Measurements from ENCODE around the gene ATP2A2. TPM values are rescaled to one million over a fixed set of nuclear protein-coding genes. Genes with fewer than 3 reads are reported as not detected.

ATP2A2 gene
- total RNA-seq, 4 donors from 2014 or later = 128 to 185 (median 178) TPM

DNA sequence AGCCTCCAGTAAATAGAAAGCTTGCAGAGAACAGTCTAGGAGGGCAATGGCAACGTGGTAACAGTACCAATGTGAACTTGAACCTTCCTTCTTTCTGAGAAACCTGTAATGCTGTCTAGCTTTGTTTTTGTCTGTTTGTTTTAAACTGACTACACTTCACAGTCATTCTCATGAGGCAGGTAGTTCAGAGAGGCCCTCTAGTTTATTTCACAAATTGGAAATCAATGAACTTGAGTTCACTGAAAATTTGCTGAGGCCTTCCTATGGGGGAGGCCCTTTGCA is 2.9 kb upstream of the ATP2A2 start:
- Histone ChIP-seq H3K4me1 (peaks cover 1 to 17% (median 9%) of the 10 kb centered on the region in 4 donors), H3K36me3 (no peaks in the 10 kb centered on the region), H3K27ac (no peak overlapping the region), H3K4me3 (no peak overlapping the region), H3K9me3 (no peaks in the 10 kb centered on the region), H3K27me3 (no peaks in the 10 kb centered on the region)
- intact Hi-C loops (cut with DNase I; ENCODE audit: low total_unique reads) = no loop called here
- WGBS, 2 donors (ENCODE audit: low coverage in 1 of 2) = 76% methylated on average over 1 of the region's 1 CpG; no CpG with 5 or more reads in 1 of the 2 donors
- DNase-seq = no peak
- in situ Hi-C loops (cut with MboI; ENCODE audit: low pct_ligation_motif_present in 1 of 4, low pct_unique_long_range_greater_than_20kb in 1 of 4, low sequenced_read_pairs in 3 of 4) = no loop called here
- TF ChIP-seq EP300 (IDR thresholded peaks at IDR 0.05; ENCODE audit: low read depth) = no peak
- TF ChIP-seq POLR2AphosphoS5 (IDR thresholded peaks at IDR 0.05) = no peak
- TF ChIP-seq POLR2A (IDR thresholded peaks at IDR 0.05) = no peak
- no peak for TF ChIP-seq CTCF (IDR thresholded peaks at IDR 0.05)

GRCh38 chr12:110279566-110280375 is 1.3 kb upstream of the ATP2A2 start:
- intact Hi-C loops (cut with DNase I; ENCODE audit: low total_unique reads) (no loop called here), in situ Hi-C loops (cut with MboI; ENCODE audit: low pct_ligation_motif_present in 1 of 4, low pct_unique_long_range_greater_than_20kb in 1 of 4, low sequenced_read_pairs in 3 of 4) (no loop called here)
- no peaks in the 10 kb centered on the region for H3K36me3 ChIP-seq
- peak overlapping the region in 3 of 4 donors; percentile 92 to 99 (median 99) for H3K4me3 ChIP-seq
- TF ChIP-seq POLR2AphosphoS5 (IDR thresholded peaks at IDR 0.05) (no peak), CTCF (IDR thresholded peaks at IDR 0.05) (no peak), EP300 (IDR thresholded peaks at IDR 0.05; ENCODE audit: low read depth) (no peak), POLR2A (IDR thresholded peaks at IDR 0.05) (no peak)
- WGBS, 2 donors (ENCODE audit: low coverage in 1 of 2) = 50 to 62% methylated on average over 11 to 14 of the region's 14 CpGs
- DNase-seq = no peak
- peaks cover 9 to 33% (median 25%) of the 10 kb centered on the region in 4 donors for H3K4me1 ChIP-seq
- no peaks in the 10 kb centered on the region for H3K27me3 ChIP-seq
- peak overlapping the region; percentile 96 to 100 (median 100) for H3K27ac ChIP-seq
- H3K9me3 ChIP-seq = no peaks in the 10 kb centered on the region

DNA sequence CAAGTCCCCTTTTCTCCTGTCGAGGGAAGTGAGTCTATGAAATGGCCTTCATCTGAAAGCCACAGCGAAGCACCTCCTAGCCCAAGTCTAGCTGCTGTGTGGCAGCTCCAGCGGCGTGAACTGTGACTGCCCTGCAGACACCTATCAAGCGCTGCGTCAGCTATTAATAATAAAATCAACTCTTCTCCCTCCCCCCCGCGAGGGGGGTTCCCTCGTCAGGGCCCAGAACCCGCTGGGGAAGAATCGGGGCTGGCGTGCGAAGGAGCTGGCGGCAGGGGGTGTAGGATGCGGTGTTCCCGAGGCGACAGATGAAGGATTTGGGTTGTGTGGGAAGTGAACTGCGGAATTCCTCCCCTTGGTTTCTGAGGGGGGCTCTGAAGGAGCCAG is 662 bp upstream of the ATP2A2 start:
- H3K4me3 ChIP-seq = peak overlapping the region; percentile 91 to 99 (median 96)
- H3K9me3 ChIP-seq = no peaks in the 10 kb centered on the region
- H3K36me3 ChIP-seq = no peaks in the 10 kb centered on the region
- no peaks in the 10 kb centered on the region for H3K27me3 ChIP-seq
- TF ChIP-seq POLR2AphosphoS5 (IDR thresholded peaks at IDR 0.05) (no peak), CTCF (IDR thresholded peaks at IDR 0.05) (peak in 1 of 5 experiments; percentile 15)
- 3% methylated on average over 17 of the region's 18 CpGs; no CpG with 5 or more reads in 1 of the 2 donors for WGBS, 2 donors (ENCODE audit: low coverage in 1 of 2)
- DNase-seq = peak; percentile 57
- in situ Hi-C loops (cut with MboI; ENCODE audit: low pct_ligation_motif_present in 1 of 4, low pct_unique_long_range_greater_than_20kb in 1 of 4, low sequenced_read_pairs in 3 of 4) = no loop called here
- peak overlapping the region; percentile 96 to 100 (median 100) for H3K27ac ChIP-seq
- H3K4me1 ChIP-seq = peaks cover 9 to 39% (median 31%) of the 10 kb centered on the region in 4 donors
- intact Hi-C loops (cut with DNase I; ENCODE audit: low total_unique reads) = no loop called here

DNA sequence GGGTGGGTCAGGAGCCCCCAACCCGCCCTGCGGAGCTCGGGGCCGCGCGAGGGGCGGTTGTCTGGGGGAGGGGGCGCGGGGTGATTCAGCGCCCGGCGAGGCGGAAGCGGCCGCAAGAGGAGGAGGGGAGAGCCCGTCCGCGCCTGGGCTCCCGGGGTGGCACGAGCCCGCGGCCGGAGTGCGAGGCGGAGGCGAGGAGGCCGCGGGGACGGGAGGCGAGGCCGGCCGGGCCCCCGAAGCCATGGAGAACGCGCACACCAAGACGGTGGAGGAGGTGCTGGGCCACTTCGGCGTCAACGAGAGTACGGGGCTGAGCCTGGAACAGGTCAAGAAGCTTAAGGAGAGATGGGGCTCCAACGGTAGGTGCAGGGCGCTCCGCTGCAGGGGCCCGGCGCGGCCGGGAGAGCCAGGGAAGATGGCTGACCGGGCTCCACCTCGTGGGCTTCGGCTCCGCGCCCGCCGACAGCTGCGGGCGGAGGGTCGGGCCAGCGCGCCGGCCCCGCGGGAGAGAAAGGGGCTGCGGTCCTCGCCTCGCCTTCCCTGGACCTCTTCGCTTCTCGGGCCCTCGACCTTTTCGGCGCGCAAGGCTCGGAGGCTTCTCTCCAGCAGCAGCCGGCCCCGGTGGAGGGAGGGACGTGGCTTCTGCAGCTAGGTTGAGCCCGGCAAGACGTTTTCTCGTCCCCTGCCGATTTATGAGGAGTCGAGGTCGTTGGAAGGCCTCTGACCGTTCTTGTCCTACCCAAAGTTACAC is 677 bp downstream of the ATP2A2 start:
- in situ Hi-C loops (cut with MboI; ENCODE audit: low pct_ligation_motif_present in 1 of 4, low pct_unique_long_range_greater_than_20kb in 1 of 4, low sequenced_read_pairs in 3 of 4) (no loop called here), intact Hi-C loops (cut with DNase I; ENCODE audit: low total_unique reads) (no loop called here)
- Histone ChIP-seq H3K9me3 (no peaks in the 10 kb centered on the region), H3K27me3 (no peaks in the 10 kb centered on the region), H3K4me3 (peak overlapping the region; percentile 57 to 99 (median 96)), H3K36me3 (no peaks in the 10 kb centered on the region), H3K4me1 (peaks cover 14 to 52% (median 39%) of the 10 kb centered on the region in 4 donors), H3K27ac (peak overlapping the region; percentile 96 to 100 (median 100))
- DNase-seq = peak; percentile 59
- WGBS, 2 donors (ENCODE audit: low coverage in 1 of 2) = 0% methylated on average over 53 of the region's 82 CpGs; no CpG with 5 or more reads in 1 of the 2 donors
- peak; percentile 40 for TF ChIP-seq POLR2A (IDR thresholded peaks at IDR 0.05)
- no peak for TF ChIP-seq POLR2AphosphoS5 (IDR thresholded peaks at IDR 0.05)
